LNCaP clone FGC (cell line): ENCODE measurements around the gene PHLPP1.

Experiments
- DNase-seq: peaks from one replicate; pipeline ENCODE4 v3.0.0-alpha.2; 2011; ENCODE audit warnings: low read depth
- H3K4me3 ChIP-seq: 2 replicates; pipeline ENCODE4 v1.5.1; 2011; ENCODE audit warnings: mild to moderate bottlenecking, low read depth, low read length, control low read depth
- TF ChIP-seq, protein P1 (sequence below): IDR thresholded peaks from 2 replicates; pipeline ENCODE4 v1.5.1; 2012; ENCODE audit warnings: mild to moderate bottlenecking; ENCODE audit not compliant: control insufficient read depth, insufficient read depth; ENCODE audit errors: extremely low read depth

PHLPP1 gene

DNA sequence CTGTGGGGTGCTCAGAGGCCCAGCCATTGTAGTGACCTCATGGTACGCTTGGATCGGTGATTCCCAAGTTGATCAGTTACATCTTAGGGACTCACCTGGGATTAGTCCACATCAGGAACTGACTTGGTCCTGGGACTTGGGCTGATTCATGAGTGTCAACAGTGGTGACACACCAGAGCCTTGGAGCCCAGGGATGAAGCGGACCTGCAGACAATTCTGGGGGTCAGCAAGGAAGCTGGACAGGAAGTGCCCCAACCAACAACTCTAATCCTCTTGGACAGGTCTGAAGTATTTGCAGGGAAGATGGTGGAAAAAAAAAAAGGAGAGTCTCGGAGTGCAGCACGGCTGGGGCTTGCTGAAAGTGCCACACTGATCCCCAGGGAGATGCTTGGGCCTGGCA, 288.6 kb downstream of the PHLPP1 start:
- TF ChIP-seq, protein P1, sequence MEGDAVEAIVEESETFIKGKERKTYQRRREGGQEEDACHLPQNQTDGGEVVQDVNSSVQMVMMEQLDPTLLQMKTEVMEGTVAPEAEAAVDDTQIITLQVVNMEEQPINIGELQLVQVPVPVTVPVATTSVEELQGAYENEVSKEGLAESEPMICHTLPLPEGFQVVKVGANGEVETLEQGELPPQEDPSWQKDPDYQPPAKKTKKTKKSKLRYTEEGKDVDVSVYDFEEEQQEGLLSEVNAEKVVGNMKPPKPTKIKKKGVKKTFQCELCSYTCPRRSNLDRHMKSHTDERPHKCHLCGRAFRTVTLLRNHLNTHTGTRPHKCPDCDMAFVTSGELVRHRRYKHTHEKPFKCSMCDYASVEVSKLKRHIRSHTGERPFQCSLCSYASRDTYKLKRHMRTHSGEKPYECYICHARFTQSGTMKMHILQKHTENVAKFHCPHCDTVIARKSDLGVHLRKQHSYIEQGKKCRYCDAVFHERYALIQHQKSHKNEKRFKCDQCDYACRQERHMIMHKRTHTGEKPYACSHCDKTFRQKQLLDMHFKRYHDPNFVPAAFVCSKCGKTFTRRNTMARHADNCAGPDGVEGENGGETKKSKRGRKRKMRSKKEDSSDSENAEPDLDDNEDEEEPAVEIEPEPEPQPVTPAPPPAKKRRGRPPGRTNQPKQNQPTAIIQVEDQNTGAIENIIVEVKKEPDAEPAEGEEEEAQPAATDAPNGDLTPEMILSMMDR = no peak
- DNase-seq = no peak
- no peak overlapping the region for H3K4me3 ChIP-seq

DNA sequence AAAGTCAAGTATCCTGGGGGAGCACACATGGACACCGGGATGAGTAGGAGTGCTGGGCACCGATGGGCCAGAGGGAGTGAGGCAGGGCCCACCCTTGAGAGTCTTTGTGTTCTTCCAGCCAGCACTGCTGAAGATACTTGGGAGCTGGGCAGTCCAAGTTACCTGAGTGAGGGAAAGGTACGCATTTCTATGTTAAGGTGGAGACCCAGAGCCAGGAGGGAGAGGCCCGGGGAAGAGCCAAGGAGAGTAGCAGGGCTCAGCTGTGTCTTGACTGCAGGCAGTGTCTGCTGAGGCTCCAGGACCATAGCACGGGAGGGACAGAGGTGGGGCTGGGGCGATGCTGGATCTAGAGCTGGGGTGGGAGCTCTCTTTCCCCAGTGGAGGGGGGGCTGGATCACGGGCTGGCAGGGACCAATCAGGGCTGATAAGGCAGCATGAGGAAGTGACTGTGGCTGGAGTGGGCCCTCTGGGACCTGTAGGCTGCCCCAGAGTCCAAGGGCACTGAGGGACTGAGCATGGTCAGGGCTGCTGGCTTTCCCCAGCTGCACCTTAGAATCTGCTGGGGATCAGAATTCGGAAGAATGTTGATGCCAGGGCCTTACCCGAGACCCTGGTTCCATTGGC, 289.2 kb downstream of the PHLPP1 start:
- DNase-seq = no peak
- TF ChIP-seq, protein P1 = no peak
- no peak overlapping the region for H3K4me3 ChIP-seq

DNA sequence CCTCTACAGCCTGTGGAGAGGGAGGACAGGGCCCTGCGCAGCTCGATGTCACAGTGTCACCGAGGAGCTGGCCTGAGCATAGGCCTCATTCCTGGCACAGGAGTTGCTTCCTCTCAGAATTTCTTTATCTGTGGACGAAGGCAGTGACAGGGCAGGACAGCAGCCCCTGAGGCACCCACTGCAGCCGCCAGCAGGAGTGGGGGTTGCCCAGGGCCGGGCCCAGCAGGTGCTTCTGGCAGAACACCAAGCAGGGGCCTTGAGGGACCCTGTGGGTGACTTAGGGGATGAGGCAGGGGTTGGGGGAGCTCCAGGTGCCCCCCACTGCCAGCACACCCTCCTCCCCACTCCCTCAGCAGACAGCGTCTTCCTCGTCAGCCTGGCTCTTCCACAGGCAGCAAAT, 290.0 kb downstream of the PHLPP1 start:
- TF ChIP-seq, protein P1 = no peak
- no peak for DNase-seq
- H3K4me3 ChIP-seq = no peak overlapping the region

DNA sequence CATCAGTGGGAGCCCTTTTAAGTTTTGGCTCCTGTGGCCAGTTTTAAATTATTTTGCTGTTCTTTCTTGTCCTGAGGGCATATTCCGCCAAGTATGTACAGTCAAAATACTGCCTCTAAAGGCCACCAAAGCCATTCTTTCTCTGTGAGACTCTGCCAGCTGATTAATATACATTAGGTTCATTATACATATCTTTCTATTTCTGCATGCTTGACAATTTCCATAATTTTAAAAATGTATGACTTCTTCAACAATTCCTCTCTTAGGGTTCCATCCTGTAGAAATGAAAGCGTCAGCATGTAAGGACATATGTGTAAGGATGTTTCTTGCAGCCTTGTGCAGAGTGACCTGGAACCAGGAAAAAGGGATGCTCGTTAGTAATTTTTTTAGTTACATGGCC, 291.9 kb downstream of the PHLPP1 start:
- DNase-seq = no peak
- TF ChIP-seq, protein P1 = no peak

DNA sequence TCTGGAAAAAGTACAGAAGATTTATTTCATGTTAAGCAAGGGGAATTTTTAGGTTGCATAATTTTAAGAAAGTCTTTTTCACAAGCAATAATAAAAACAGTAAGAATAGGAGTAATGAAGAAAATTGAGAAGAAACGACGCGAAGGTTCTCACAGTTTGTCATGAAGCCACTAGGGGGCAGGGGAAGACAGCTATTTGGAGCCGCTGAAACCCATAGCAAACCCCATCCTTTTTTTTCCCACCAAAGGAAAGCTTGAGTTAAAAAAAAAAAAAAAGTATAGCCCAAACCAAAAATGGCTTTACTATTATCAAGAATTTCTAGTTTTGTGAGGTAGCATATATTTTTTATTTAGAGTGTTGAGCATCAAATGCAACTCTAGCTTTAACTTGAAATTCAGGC, 300.9 kb downstream of the PHLPP1 start:
- H3K4me3 ChIP-seq = no peak overlapping the region
- DNase-seq = peak; percentile 3
- TF ChIP-seq, protein P1 = peak; percentile 70

More for the DNA sequence above, 291.9 kb downstream of the PHLPP1 start:
- no peak overlapping the region for H3K4me3 ChIP-seq

DNA sequence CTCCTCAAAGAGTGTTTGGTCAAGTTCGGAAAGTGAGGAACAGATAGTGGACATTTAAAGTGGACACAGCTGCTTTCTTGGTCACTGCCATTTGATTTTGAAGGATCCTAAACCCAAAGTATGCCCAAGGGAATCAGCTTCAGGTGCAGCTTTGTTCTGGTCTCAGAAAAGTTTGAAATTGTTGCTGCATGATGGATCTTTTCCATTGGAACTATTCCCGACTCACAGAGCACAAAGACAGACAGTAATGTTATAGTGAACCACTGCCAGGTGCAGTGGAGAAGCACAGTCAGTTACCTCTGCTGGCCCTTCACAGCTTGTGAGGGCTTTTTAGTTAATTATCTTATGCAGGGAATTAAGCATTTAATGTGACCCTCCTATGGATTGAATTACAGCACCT, 301.7 kb downstream of the PHLPP1 start:
- TF ChIP-seq, protein P1 = no peak

DNA sequence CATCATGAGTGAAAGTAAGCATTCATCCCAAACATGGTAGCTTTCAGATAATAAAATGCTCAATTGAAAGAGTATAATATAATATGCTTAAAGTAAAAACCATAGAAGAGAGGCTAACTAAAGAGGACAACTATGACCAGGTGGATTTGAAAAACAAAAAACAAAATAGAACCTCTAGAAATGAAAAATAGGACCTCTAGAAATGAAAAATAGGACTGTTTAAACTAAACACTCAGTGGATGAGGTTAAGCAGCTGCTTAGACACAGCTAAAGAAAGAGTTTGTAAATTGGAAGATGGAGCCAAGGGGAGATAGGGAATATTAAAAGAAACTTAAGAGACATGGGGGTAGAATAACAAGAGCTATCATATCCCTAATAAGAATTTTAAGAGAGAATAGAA, 302.6 kb downstream of the PHLPP1 start:
- TF ChIP-seq, protein P1 = no peak
- DNase-seq = no peak
- H3K4me3 ChIP-seq = no peak overlapping the region

More for the DNA sequence above, 301.7 kb downstream of the PHLPP1 start:
- H3K4me3 ChIP-seq = no peak overlapping the region
- DNase-seq = no peak
